Left forelimb (tissue), 1 donor: ENCODE data around the gene MAGEL2.
A peak's percentile ranks its signal among the peaks of the same experiment; 100 is the strongest.

Experiments
- DNase-seq: peaks from one replicate; pipeline ENCODE4 v3.0.0-alpha.2; 2018; ENCODE audit warnings: low spot score

MAGEL2 gene

DNA sequence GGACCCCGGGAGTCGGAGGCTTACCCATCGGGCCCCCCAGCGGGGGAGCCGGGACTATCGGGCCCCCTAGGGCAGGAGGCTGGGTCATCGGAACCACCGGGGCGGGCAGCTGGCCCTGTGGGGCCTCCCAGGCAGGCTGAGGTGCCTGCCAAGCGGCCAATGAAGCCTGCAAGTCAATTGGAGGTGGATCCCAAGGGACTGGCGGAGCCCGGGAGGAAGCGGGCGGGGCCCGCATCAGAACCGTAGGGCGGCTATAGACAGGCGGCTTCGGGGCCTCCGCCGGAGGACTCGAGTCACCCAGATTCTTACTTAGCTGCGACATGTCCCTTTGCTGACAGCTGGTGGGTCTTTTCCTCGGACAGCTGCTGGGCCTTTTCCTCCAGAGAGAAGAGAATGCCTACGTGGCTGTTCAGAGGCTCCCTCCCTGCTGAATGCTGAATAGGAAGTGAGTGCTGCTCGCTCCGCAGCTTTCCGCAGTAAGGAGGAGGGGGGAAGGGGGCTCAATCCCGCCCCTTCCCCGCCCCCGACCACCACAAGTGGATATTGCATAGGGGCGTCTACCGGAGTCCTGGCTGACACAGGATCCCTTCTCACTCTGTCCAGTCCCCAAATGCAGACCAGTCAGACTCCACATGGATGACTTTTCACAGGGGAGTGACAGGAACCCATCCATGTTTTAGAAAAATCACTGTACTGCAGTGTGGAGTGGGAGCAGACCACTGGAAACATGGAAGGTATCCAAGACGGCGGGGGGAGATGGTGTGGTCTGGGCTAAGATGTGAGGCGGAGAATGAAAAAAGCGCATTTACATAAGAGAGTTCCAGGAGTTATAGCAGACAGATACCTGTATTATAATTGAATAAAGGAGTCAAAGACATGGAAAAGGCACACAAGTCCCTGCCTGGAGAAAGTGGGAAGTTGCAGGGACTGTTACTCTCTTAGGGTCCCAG lies at the start of gene MAGEL2:
Gene MAGEL2 (minus strand): TSS at position 447 of the 950 bp plus-strand sequence. CDS start 125 bp downstream, at position 322.
- DNase-seq, result peak; percentile 77

DNA sequence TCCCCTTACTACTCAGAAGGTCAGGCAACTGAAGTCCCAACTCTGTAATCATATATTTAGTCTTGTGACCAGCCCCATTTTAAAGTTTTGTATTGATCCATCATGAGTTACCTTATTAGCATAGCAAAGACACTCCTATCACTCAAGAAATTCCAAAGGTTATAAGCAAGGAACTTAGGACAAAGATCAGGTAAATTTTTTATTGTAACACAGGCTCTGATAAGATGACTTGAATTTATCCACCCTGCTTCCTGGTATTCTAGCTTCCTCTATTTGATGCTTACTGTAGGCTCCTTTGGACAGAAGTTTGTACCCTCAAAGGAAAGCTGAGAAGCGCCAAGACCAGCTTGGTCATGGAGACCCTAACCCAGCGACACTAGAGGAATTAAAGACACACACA lies 47.6 kb upstream of the MAGEL2 start:
- no peak for DNase-seq

DNA sequence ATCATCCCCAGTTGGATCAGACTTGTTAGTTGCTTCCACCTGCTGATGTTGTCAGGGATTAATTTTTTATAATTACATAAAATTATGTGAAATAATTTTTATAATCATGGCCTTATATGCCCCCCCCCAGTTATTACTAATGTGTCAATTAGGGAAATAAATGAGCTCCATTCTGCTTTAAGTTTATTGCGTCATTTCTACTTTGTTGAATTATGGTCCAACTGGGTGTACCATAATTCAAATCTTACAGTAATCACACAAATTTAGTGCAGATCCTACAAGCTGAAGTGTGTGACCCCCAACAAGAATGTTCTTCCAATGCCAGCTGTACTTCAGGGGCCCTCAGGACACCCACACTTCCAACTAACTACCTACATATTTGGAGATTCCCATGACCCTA lies 46.9 kb upstream of the MAGEL2 start:
- DNase-seq, result no peak

DNA sequence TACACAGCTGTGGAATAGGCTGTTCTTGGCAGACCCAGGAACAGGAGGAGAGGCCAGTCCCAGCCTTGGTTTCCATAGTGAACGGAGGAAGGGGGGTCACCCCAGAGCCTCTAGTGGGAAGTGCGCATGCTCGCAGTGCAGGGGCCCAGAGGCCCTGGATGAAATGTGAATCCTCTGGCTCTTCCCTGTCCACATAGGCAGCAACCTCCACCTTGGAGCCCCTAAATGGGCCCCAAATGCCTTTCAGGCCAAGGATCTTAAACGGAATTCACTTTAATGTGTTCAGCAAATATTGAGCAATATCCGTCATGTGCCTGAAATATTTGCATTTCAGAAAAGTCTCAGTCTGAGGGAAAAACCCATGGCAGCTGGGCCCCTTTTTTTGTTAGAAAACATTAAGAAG lies 42.8 kb upstream of the MAGEL2 start:
- DNase-seq, result peak; percentile 88

DNA sequence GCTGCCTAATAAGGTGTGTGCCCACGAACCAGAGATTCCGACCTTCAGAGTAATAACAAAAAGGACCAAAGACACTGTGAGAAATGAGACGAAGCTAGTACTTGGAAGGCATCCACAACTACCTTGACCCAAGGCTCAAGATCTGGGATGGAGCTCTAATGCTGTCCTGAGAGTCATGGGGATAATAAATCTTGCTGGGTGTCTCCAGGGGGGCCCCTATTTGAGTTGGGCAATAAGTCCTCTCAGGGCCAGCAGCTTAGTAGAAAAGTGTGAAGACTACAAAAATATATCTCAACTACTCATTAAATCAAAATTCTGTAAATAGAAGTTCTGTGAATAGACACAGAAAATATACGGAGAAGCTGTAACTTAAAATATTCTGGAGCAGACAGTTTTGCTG lies 42.3 kb upstream of the MAGEL2 start:
- DNase-seq, result no peak

DNA sequence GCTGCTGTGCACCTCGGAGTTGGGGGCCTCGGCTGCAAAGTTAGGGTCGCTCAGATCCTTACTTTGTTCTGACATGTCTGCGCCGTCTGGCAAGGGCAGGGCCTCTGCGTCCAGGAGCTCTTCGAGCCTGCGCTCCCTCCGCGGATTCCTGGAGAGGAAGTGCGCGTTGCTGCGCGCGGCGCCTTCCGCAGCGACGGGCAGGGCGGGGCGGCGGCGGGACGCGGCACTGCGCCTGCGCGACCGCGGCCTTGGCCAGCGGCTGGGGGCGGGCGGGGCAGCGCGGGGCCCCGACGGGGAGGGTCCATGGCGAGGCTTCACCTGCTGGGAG lies 39.4 kb upstream of the MAGEL2 start, which contains the start of gene NDN:
Gene NDN (minus strand): TSS at position 163 of the 328 bp plus-strand sequence. CDS start 88 bp downstream, at position 75.
- peak; percentile 80 for DNase-seq

DNA sequence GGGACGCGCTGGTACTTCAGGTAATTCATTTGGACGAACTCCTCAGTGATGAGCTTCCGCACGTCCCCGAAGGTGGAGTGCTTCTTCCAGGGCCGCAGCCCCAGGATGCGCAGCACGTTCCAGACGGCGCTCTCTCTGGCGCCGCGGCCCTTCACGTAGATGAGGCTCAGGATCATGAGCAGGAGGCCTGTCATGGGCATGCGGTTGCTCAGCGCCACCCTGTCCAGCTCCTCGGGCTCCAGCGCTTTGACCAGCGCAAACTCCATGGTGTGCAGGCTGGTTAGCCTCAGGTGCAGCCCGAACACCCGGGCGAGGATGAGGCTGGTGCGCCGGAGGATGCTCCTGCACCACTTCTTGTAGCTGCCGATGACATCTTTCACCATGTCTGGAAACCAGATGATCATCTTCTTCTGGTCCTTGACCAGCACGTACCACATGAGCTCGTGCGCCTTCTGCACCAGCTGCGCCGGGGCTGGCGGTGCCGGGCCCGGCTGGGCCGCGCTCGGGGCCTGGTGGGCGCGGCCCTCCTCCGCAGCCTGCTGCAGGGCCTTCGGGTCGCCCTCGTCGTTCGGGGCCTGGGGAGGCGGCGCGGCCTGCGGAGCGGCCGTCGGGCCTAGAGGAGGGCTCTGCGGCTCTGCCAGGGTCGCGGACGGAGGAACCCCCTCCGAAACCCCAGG lies 38.9 kb upstream of the MAGEL2 start:
- DNase-seq, result no peak

DNA sequence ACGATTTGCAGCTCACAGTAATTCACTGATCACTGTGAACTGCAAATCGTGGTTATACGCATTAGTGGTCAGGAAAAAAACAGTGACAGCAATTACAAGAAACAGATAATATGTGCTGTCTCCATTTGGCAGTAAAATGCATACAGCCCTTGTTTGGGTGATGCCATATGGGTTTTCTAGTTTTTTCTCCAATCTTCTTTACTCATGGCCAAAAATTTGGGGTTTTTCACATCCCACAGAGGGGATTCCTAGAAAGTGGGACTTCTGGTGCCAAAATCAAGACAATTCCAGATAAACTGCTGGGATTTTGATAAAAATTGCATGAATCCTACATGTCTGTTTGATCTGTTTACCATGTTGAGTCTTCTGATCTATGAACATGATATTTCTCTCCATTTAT lies 23.8 kb upstream of the MAGEL2 start:
- DNase-seq, result no peak

DNA sequence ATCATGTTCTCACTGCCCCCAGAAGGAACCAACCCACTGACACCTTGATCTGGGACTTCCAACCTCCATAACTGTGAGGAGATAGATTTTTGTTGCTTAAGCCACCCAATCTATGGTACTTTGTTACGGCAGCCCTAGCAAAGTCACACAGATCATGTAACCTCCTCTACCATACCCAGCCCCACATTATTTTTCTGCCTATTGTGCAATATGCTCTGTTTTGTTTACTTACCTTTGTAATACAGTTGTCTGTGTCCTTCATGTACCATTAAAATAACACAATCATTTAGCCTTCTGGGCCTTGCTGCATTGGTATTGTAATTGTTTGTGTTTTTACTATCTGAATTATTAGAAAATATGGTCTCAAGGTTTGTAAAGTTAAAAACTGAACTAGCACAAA lies 23.3 kb upstream of the MAGEL2 start:
- DNase-seq, result no peak

DNA sequence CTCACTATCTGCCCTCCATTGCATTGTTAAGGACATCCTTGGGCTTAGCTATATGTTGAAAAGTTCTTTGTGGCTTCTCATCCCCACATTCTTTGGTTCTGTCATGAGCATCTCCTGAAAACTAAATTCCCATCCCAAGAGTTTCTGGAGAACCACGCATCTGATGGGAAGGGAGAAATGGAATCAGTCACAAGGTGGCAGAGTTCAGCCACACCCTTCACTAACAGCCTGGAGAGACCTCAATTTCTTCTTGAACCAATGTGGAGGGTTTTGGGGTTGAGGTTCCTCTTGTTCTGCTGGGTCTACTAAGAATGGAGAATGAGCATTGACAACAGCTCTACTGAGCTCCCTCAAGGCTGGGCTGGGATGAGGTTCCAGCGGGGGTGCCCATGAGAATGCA lies 15.6 kb upstream of the MAGEL2 start:
- no peak for DNase-seq

DNA sequence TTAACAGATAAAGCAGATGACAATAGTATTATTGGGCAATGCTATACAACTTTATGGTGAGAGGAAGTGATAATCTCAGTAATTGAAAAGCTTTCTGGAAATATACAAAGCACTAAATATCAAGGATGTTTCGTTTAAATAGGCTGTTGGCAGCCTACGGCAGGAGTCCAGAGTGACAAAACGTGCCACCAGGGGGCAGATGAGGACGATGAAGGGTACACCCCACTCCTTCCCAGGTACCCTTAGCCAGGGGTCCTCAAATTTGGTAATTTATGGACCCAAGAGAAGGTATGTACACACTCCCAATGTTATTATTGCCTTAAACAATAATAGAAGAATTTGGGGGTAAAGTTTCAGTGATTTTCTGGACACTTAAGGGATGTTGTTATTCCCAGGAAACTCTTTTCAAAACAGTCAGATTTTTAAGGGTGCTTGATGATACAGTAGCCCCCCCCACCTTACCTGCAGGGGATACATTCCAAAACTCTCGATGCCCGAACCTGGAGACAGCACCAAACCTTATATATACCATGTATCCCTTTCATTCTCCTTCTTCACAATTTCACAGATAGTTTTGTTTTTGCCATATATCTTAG lies 1.4 kb upstream of the MAGEL2 start:
- DNase-seq, result no peak

DNA sequence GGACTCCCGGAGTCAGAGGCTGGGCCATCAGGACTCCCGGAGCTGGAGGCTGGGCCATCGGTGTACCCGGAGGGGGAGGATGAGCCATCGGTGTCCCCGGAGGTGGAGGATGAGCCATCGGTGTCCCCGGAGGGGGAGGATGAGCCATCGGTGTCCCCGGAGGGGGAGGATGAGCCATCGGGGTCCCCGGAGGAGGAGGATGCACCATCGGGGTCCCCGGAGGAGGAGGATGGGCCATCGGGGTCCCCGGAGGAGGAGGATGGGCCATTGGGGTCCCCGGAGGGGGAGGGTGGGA lies 719 bp downstream of the MAGEL2 start:
- DNase-seq, result no peak

DNA sequence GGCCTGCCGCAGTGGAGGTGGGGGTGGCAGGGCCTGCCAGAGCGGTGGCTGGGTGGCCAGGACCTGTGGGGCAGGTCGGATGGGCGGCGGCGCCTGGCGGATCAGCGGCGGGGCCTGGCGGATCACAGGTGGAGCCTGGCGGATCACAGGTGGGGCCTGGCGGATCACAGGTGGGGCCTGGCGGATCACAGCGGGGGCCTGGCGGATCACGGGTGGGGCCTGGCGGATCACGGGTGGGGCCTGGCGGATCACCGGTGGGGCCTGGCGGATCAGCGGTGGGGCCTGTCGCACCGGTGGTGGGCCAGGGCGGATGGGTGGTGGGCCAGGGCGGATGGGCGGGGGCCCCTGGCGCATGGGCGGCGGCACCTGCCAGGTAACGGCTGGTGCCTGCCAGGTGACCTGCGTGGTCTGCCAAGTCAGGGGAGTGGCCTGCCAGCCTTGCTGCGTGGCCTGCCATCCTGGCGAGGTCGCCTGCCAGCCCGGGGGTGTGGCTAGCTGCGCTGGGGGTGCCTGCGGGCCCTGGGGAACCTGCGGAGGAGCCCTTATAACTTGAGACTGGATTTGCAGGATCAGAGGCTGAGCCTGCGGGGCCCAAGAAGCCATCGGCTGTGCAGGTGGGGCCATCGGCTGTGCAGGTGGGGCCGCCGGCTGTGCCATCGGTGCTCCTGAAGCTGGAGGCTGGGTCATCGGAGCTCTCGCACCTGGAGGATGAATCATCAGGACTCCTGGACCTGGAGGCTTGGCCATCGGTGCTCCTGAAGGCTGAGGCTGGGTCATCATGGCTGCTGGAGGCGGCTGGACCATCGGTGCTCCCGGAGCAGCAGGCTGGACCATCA lies 1.3 kb downstream of the MAGEL2 start:
- no peak for DNase-seq

DNA sequence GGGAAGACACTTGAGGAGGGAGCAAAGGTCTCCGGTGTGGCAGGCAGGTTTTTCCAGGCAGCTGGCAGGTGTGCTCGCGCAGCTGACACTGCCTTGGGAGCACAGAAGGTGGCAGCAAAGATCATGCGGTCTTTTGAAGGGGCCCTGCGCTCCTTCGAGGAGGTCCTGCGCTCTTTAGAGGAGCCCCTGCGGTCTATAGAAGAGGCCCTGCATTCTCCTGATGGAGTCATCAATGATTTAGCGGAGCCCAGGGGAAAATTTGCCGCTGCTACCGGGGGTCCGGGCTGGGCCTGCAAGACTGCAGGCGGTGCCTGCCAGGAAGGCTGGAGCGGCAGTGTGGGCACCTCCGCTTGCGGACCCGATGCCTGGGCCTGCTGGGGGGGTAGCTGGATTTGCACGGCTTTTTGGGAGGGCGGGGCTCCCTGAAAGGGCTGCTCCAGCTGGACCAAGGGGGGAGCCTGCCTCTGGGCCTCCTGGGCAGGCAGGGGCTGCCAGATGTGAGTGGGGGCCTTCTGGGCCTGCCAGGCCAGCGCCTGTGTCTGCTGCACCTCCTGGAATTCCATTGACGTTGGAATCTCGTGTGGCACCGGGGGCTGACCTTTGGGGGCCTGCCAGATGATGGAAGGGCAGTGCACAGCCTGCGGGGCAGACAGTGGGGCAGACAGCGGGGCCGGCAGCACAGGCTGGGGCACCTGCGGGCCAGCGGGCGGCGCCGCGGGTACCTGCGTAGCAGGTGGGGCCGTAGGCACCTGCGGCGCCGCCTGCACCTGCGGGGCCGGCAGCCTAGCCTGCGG lies 2.1 kb downstream of the MAGEL2 start:
- DNase-seq, result no peak

DNA sequence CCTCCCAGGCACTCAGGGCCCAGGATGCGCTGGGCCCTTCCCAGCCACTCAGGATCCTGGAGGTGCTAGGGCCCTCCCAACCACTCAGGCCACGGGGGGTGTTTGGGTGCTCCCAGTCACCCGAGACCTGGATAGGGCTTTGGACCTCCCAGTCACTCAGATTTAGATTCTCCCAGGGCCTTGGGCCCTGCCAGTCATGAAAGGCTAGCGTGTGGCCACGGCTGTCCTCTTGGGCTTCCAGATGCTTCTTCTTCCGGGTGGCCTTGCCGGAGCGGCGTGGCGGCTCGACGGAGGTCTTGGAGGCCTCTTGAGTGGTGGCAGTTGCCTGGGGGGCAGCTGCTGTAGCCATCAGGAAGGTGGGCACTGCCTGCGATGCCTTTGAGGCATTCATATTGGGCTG lies 2.8 kb downstream of the MAGEL2 start:
- no peak for DNase-seq

DNA sequence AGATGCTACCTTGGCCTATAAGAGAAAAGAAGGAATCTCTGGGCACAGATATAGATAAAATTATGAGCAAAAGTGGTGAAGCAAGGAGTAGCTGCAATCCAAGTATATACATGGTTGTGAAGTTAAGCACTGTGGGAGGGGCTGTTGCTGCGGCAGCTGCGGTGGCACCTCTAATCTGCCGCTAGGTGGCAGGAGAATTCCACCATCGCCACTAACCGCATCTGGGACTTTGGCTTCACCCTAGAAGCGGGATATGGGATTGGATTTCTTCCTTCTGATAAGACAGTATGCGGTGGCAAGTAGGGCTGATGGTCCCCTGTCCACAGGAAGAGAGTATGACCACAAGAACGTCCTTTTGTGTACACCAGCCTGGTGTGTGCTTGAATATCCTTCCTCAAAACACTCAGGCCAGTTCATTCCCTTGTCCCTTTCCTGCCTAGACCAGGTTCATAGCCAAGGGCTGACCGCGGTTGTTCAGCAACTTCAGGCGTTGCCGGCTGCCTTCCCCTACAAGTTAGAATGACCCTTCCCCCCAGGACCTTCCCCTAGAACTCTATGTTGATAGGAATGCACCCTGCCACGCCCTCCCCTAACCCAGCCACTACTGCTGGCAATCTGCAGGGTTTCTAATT lies 5.1 kb downstream of the MAGEL2 start:
- peak; percentile 68 for DNase-seq

DNA sequence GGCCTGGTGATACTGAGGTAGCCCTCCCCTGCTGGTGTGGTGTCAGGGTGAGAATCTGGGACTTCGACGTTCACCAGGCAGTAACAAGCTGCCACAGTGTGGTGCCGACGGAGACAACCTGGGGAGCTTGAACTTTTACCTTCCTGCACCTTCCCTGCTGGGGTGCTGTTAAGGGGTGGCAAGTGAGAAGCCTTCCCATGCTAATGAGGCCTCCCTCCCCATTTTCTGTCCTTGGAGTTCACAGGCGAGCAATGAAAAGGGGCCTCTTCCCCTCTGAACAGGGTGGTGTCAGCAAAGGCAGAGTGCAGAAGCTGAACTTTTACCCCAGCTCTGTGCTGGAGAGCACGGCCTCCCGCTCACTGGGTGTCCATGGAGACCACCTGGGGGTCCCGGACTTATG lies 13.5 kb downstream of the MAGEL2 start:
- no peak for DNase-seq

DNA sequence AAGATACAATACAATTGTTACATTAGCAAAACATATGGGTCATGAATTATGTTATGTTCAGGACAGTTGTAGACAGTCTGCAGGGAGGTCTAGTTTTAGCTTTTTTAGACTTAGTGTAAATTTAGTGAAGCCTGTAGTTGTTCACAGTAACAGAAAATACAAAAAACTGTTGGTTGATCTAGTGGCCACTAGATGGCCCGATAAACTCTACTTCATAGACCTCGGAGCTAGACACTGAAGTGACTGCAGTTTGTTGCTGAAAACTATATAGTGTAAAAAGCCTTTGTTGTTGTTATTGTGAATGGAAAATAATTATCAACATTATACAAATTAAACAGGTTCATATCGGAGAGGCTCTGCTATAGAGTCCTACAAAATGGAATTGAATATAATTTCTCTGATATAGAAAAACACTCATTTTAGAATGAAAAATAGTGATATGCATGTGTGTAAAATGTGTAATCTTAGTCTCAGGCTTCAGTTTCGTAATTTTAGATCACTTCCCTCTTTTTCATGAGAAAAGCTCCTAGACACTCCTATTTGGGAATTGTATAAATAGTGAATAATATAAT lies 18.3 kb downstream of the MAGEL2 start:
- DNase-seq, result no peak

DNA sequence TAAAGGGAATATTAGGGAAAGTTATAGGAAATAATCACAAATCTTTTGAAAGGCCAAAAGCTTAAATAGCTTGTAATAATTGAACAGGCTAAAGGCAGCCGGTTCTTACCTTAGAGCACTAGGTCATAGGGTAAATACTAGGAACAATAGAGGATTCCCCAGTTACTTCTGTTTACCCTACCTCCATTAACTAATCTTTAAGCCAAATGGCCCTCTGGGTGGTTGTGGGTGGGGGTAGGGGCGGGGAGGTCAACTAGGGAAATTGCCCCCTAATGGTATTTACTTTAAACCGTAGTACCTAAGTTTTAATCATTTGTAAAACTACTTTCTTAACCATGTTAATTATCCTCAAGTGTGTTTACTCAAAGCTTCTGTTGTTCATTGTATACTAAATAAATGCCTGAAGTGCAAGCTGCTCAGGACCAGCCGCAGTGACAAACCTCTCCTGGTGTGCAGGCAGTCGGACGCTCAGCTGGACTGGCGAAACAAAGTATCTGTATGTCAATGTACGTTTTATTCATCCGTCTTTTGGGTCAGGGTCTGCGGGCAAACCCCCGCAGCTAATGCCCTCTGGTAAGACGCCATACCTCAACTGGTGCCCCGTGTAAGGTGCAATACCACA lies 18.9 kb downstream of the MAGEL2 start:
- no peak for DNase-seq

DNA sequence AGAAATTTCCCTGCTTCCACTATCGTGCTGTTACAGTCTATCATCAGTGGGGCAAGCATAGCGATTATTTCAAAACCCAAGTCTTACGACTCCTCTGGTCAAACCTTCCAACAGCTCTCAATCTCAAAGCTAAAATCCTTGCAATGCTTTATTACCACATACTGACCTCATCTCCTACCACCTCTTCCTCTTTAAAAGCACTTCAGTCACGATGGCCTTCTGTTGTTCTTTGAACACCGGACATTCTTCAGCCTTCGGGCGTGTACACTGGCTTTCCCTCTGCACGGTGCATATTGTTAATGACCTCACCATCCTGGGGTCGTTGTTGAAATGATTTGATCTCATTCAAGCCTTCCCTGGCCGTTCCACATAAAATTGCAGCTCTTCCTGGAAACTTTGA lies 31.1 kb downstream of the MAGEL2 start:
- no peak for DNase-seq
